Upper lobe of left lung (tissue), 4 donors: Measurements from ENCODE around the gene NKAIN2.

Experiments
- POLR2AphosphoS5 ChIP-seq, 2 donors: sonication (generic); formaldehyde crosslinking; IDR thresholded peaks; one replicate each; pipeline ENCODE4 v1.5.1; 2017; ENCODE audit warnings: antibody characterized with exemption in 2 of 2
- TF ChIP-seq, protein P1 (sequence below), 6 experiments: fragments of 450-650 bp in 4 of 6; fragments of 200-600 bp in 2 of 6; sonication (generic) in 2 of 6; IDR thresholded peaks; one replicate each; pipeline ENCODE4 v1.5.1; 2016 to 2019; ENCODE audit warnings: antibody characterized with exemption in 6 of 6

- TF ChIP-seq, protein P1, sequence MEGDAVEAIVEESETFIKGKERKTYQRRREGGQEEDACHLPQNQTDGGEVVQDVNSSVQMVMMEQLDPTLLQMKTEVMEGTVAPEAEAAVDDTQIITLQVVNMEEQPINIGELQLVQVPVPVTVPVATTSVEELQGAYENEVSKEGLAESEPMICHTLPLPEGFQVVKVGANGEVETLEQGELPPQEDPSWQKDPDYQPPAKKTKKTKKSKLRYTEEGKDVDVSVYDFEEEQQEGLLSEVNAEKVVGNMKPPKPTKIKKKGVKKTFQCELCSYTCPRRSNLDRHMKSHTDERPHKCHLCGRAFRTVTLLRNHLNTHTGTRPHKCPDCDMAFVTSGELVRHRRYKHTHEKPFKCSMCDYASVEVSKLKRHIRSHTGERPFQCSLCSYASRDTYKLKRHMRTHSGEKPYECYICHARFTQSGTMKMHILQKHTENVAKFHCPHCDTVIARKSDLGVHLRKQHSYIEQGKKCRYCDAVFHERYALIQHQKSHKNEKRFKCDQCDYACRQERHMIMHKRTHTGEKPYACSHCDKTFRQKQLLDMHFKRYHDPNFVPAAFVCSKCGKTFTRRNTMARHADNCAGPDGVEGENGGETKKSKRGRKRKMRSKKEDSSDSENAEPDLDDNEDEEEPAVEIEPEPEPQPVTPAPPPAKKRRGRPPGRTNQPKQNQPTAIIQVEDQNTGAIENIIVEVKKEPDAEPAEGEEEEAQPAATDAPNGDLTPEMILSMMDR (IDR thresholded peaks at IDR 0.05): no peak
- no peak for TF ChIP-seq POLR2AphosphoS5 (IDR thresholded peaks at IDR 0.05)
Measured at GRCh38 chr6:124799638-124800037, 996.0 kb downstream of the NKAIN2 start.
